Transverse colon (tissue), 3 donors: ENCODE measurements around the gene MCC.

ENCODE experiments used
- EP300 ChIP-seq: sonication (generic); formaldehyde crosslinking; IDR thresholded peaks from one replicate; pipeline ENCODE4 v1.6.1; 2017; ENCODE audit warnings: antibody characterized with exemption, low read depth
- POLR2AphosphoS5 ChIP-seq, 3 donors: sonication (generic); formaldehyde crosslinking; IDR thresholded peaks; one replicate each; pipeline ENCODE4 v1.6.1; 2016; ENCODE audit warnings: antibody characterized with exemption in 3 of 3

GRCh38 chr5:113216545-113216944 is 271.7 kb downstream of the MCC start:
- TF ChIP-seq EP300 (no peak), POLR2AphosphoS5 (IDR thresholded peaks at IDR 0.05) (no peak)
